Effector memory CD4-positive, alpha-beta T cell (primary cell): Measurements from ENCODE around the gene MYL10.

ENCODE experiments used
- DNase-seq, 3 donors: peaks; one replicate each; pipeline ENCODE4 v3.0.0-alpha.2; 2020
- H3K27ac ChIP-seq: 2 replicates; pipeline ENCODE4 v1.7.0; 2013; ENCODE audit warnings: mild to moderate bottlenecking, low read length, moderate library complexity; ENCODE audit not compliant: insufficient read depth, poor library complexity, severe bottlenecking
- H3K27me3 ChIP-seq: replicated peaks from 2 replicates; pipeline ENCODE4 v1.7.0; 2013; ENCODE audit warnings: mild to moderate bottlenecking, low read length; ENCODE audit not compliant: insufficient read depth, control insufficient read depth, poor library complexity, severe bottlenecking
- H3K36me3 ChIP-seq: 2 replicates; pipeline ENCODE4 v1.7.0; 2013; ENCODE audit warnings: mild to moderate bottlenecking, low read length, moderate library complexity; ENCODE audit not compliant: control insufficient read depth, insufficient read depth
- H3K4me1 ChIP-seq: 2 replicates; pipeline ENCODE4 v1.7.0; 2013; ENCODE audit warnings: low read length, mild to moderate bottlenecking; ENCODE audit not compliant: control insufficient read depth, insufficient read depth, poor library complexity, severe bottlenecking
- H3K4me3 ChIP-seq: 2 replicates; pipeline ENCODE4 v1.7.0; 2013; ENCODE audit warnings: low read length, low read depth, mild to moderate bottlenecking; ENCODE audit not compliant: insufficient read depth, poor library complexity, severe bottlenecking
- H3K9me3 ChIP-seq: 2 replicates; pipeline ENCODE4 v1.7.0; 2013; ENCODE audit warnings: mild to moderate bottlenecking, low read length, moderate library complexity; ENCODE audit not compliant: control insufficient read depth

The MYL10 gene

GRCh38 chr7:101624246-101625001 is 4.7 kb downstream of the MYL10 start:
- Histone ChIP-seq H3K27ac (no peak overlapping the region), H3K36me3 (no peaks in the 10 kb centered on the region)

GRCh38 chr7:101622609-101623173 is 6.4 kb downstream of the MYL10 start:
- DNase-seq, result no peak
- no peak overlapping the region for H3K4me3 ChIP-seq
- H3K27me3 ChIP-seq, result no peaks in the 10 kb centered on the region
- H3K4me1 ChIP-seq, result no peaks in the 10 kb centered on the region
- no peaks in the 10 kb centered on the region for H3K36me3 ChIP-seq
- H3K9me3 ChIP-seq, result no peaks in the 10 kb centered on the region
- no peak overlapping the region for H3K27ac ChIP-seq

More at GRCh38 chr7:101624246-101625001, 4.7 kb downstream of the MYL10 start:
- Histone ChIP-seq H3K27me3 (no peaks in the 10 kb centered on the region), H3K9me3 (no peaks in the 10 kb centered on the region), H3K4me3 (no peak overlapping the region), H3K4me1 (no peaks in the 10 kb centered on the region)
- no peak for DNase-seq

DNA sequence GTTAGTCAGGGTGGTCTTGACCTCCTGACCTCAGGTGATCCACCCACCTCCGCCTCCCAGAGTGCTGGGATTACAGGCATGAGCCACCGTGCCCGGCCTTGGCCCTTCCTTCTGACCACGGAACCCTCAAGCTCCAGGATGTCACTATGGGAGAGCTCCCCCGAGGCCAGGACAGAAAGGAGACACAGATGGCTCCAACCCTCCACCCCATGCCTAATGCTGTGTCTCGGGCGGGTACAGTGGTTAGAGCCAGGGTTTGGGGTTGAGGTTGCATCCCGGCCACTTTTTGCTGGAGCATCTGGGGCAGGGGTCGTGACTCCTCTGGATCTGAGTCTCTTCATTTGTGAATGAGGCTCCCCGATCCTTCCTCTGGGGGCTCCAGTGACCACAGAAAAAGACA is 8.1 kb downstream of the MYL10 start:
- Histone ChIP-seq H3K4me3 (no peak overlapping the region), H3K27me3 (no peaks in the 10 kb centered on the region)
- DNase-seq, result no peak

GRCh38 chr7:101620395-101620794 is 8.7 kb downstream of the MYL10 start:
- no peaks in the 10 kb centered on the region for H3K36me3 ChIP-seq
- H3K4me3 ChIP-seq, result no peak overlapping the region
- H3K27ac ChIP-seq, result no peak overlapping the region
- H3K9me3 ChIP-seq, result no peaks in the 10 kb centered on the region
- H3K27me3 ChIP-seq, result no peaks in the 10 kb centered on the region
- H3K4me1 ChIP-seq, result no peaks in the 10 kb centered on the region
- DNase-seq, result no peak

More for the DNA sequence above, 8.1 kb downstream of the MYL10 start:
- Histone ChIP-seq H3K4me1 (no peaks in the 10 kb centered on the region), H3K9me3 (no peaks in the 10 kb centered on the region), H3K27ac (no peak overlapping the region), H3K36me3 (no peaks in the 10 kb centered on the region)

GRCh38 chr7:101618916-101619315 is 10.2 kb downstream of the MYL10 start:
- Histone ChIP-seq H3K4me1 (no peaks in the 10 kb centered on the region), H3K27ac (no peak overlapping the region), H3K4me3 (no peak overlapping the region), H3K9me3 (no peaks in the 10 kb centered on the region), H3K27me3 (no peaks in the 10 kb centered on the region), H3K36me3 (no peaks in the 10 kb centered on the region)
- DNase-seq, result no peak

GRCh38 chr7:101618207-101618839 is 10.8 kb downstream of the MYL10 start:
- Histone ChIP-seq H3K4me1 (no peaks in the 10 kb centered on the region), H3K9me3 (no peaks in the 10 kb centered on the region), H3K27ac (no peak overlapping the region), H3K36me3 (no peaks in the 10 kb centered on the region), H3K27me3 (no peaks in the 10 kb centered on the region), H3K4me3 (no peak overlapping the region)
- no peak for DNase-seq

GRCh38 chr7:101617451-101618206 is 11.5 kb downstream of the MYL10 start:
- Histone ChIP-seq H3K27me3 (no peaks in the 10 kb centered on the region), H3K9me3 (no peaks in the 10 kb centered on the region), H3K4me1 (no peaks in the 10 kb centered on the region), H3K36me3 (no peaks in the 10 kb centered on the region), H3K4me3 (no peak overlapping the region), H3K27ac (no peak overlapping the region)
- DNase-seq, result no peak

DNA sequence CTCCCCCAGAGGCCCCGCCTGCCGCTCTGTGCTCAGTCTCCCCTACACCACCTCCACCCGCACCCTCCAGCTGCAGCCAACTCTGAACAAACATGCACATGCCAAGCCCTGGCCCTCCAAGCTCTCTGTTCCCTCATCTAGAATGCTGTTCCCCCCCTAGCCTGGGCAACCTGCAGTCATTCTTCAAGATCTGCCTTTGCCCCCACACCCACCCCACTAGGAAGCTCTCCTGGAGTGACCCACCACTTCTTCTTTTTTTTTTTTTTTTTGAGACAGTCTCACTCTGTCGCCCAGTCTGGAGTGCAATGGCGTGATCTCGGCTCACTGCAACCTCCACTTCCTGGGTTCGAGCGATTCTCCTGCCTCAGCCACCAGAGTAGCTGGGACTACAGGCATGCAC is 13.7 kb downstream of the MYL10 start:
- Histone ChIP-seq H3K27ac (no peak overlapping the region), H3K4me1 (no peaks in the 10 kb centered on the region), H3K9me3 (no peaks in the 10 kb centered on the region), H3K27me3 (no peaks in the 10 kb centered on the region), H3K4me3 (no peak overlapping the region), H3K36me3 (no peaks in the 10 kb centered on the region)
- no peak for DNase-seq

DNA sequence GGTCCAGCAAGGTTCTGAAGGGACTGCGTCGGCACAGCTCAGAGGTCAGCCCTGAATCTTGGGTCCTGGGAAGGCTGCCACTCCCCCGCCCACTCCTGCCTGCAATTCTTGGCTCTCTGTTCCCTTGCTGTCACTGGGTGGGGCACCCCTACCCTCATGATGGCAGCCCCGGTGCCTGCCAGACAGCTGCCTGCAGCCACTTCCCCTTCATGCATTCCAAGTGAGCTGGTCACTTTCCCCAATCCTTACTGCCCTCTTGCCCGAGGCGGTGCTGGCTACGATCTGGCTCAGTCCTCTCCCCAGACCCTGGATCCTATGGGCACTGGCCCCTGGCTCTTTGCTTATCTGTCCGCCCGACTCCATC is 14.2 kb downstream of the MYL10 start:
- Histone ChIP-seq H3K4me3 (no peak overlapping the region), H3K27me3 (no peaks in the 10 kb centered on the region)

More for the DNA sequence above, 14.2 kb downstream of the MYL10 start:
- H3K36me3 ChIP-seq, result no peaks in the 10 kb centered on the region
- H3K4me1 ChIP-seq, result no peaks in the 10 kb centered on the region
- H3K27ac ChIP-seq, result no peak overlapping the region
- H3K9me3 ChIP-seq, result no peaks in the 10 kb centered on the region
- DNase-seq, result no peak
